ENCODE results near the gene CTNNA3. TPM values are rescaled to one million over a fixed set of nuclear protein-coding genes. Genes with fewer than 3 reads are reported as not detected.

CTNNA3 gene
- total RNA-seq, 1 experiment from 2014 or later = not detected

GRCh38 chr10:67115972-67116371, 580.0 kb downstream of the CTNNA3 start:
- no peak for DNase-seq (ENCODE audit: low read depth)

GRCh38 chr10:67114945-67115344, 581.0 kb downstream of the CTNNA3 start:
- DNase-seq (ENCODE audit: low read depth) = no peak

- no peak for DNase-seq (ENCODE audit: low read depth)
These were observed 583.2 kb downstream of the CTNNA3 start for GRCh38 chr10:67112765-67113164.

GRCh38 chr10:67110286-67110685, 585.7 kb downstream of the CTNNA3 start:
- no peak for DNase-seq (ENCODE audit: low read depth)

GRCh38 chr10:67107670-67108069, 588.3 kb downstream of the CTNNA3 start:
- DNase-seq (ENCODE audit: low read depth) = no peak

- no peak for DNase-seq (ENCODE audit: low read depth)
These were observed 595.0 kb downstream of the CTNNA3 start for GRCh38 chr10:67100951-67101350.

- no peak for DNase-seq (ENCODE audit: low read depth)
These were observed 597.5 kb downstream of the CTNNA3 start for GRCh38 chr10:67098461-67098860.

DNA sequence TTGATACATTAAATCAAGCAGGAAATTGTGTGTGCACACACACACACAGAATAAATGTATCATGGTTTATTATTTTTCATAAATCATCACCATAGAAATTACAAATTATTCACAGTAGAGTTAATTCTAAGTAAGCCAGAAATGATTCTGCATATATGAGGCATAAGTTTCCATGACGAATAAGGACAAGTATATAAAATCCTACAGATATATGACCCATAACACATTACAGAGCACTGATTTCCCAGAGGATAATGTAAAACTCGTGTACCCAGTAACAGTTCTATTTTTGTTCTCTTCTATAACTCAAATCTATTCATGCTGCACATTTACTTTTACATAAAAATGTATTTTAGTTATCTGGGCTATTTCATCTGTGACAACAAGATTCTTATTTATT, 600.5 kb downstream of the CTNNA3 start:
- DNase-seq (ENCODE audit: low read depth) = no peak

DNA sequence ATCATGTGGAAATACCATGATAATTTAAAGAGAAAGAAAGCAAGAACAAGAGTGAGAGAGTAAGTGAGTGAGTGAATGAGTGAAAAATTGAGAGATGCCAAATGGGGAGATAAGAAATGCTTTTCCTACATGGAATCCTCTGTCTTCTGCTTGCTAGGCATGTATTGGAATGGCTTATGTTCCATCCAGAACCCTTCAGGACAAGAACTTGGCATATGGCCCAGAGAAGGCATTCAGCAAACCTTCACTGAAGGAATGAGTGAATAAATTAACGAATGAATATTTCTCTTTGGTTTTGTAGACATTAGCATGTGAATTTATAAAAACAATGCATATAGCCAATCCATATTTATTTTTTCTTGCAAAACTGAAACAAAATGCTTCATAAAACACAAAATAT, 608.0 kb downstream of the CTNNA3 start:
- no peak for DNase-seq (ENCODE audit: low read depth)

DNA sequence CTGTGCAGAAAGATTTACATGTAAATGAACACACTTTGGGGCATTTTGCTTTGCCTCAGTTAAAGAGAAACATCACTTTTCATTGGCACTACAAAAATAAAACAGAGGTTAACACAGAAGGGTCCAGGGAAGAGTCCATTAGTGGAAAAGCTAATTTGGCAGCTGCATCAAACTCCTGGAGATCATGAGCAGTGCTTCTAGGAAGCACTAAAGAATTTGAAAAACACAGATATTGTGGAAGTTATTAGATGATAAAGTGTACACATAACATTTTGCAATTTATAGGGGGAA, 608.9 kb downstream of the CTNNA3 start:
- DNase-seq (ENCODE audit: low read depth) = no peak

DNA sequence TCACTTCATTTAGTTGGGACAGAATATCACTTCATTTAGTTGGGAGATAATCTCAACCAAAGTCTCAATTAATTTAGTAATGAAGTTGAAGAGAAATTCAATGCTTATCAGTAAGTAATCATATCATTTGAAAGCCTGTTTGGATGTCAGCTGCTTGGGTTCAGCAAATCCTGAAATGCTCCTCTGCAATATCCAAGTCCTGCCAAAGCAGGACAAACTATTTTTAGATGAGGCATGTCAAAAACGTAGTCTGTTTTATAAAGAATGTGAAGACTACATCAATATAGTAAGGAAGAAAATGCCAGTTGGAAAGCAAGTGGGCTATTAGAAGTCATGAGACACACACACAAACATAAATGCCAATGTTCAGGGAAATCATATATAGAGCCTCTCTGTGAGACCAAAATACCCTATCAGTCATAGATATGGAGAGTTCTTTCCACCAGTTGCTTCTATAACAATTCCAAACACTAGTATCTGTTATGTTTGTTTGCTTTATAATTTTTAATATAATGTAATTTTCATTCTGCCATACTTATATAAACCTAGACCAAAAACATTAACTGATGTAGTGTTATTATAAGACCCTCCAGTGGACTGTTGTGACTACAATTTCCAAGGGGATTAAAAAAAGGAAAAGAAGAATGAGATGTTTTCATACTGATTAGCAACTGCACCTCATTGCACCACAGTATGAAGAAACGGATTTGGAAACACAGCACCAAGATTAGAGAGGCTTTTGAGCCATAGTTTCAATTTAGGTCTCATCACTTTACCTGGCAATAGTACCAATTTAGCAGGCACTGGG, 609.5 kb downstream of the CTNNA3 start:
- DNase-seq (ENCODE audit: low read depth) = no peak

GRCh38 chr10:67079126-67079525, 616.9 kb downstream of the CTNNA3 start:
- DNase-seq (ENCODE audit: low read depth) = no peak

GRCh38 chr10:67077376-67077775, 618.6 kb downstream of the CTNNA3 start:
- no peak for DNase-seq (ENCODE audit: low read depth)

DNA sequence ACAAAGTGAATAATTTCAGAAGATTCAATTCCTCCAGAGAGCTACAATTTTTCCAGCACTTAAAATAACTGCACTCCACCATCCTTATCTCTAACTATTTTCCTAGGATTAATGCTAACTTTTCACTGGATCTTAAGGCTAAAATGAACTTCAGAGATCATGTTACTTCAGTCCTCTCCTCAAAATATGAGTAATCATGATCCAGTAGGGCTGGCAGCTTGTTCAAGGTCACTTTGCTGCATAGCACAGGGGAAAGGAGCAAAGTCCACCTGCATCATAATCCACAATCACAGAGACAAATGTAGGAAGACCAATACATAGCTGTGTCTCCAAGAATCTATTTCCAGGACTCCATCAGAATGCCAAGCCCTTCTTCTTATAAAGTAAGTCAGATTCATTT, 619.9 kb downstream of the CTNNA3 start:
- DNase-seq (ENCODE audit: low read depth) = no peak

DNA sequence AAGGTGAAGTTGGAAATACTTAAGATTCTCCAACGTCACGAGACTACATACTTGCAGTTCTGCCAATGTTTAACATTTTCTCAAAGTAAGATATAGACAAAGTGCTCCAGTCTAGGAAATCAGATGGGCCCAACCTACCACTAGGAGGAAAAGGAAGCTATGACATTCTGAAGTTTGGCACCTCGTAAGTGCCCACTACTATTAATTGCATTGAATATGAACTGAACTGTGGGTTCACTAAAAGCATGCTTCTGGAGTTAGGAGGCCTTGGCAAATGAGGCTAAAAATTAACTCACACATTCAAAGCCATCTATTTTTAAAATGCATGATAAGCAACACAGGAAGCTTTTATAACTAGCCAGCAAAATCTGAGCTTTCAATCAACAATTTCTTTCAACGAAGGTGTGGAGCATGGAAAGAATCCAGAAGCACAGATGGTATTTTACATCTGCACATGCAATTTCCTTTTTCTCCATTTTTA, 620.5 kb downstream of the CTNNA3 start:
- no peak for DNase-seq (ENCODE audit: low read depth)

DNA sequence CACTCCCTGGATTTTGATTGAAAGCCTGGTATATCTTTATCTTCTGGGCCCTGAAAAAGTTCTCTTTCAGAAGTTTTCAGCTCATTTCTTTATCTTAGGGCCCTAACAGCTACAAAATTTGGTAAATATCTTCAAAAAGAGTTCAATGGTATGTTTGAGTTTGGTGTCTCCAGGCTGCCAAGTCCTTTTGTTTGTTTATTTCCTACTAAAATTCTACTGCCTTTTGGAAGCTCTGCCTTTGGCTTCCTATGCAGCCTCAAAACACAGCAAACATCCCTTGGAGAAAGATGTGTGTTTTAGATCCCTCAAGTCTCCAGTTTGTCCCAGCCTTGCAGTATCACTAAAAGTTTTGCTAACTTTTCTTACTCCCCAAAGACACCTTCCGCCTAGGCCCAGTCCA, 623.3 kb downstream of the CTNNA3 start:
- no peak for DNase-seq (ENCODE audit: low read depth)

- DNase-seq (ENCODE audit: low read depth) = no peak
These were observed 645.6 kb downstream of the CTNNA3 start for GRCh38 chr10:67050415-67050814.

DNA sequence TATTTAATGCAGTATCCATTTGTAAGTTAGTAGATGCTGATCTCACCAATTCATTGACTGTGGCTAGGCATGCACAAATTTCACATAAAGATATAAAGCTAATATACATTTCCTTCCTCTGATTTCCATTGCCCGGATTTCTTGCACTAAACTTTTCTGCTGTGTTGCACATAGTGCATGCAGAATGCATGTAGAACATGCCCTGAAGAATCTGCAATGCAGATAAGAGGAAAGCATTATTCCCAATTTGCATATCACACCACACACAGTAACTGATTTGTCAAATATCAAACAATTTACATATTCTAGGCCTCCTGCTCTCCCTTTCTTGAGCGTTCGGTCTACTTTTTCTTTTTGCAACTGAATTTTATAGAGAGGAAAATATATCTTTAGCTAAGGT, 646.0 kb downstream of the CTNNA3 start:
- DNase-seq (ENCODE audit: low read depth) = no peak

DNA sequence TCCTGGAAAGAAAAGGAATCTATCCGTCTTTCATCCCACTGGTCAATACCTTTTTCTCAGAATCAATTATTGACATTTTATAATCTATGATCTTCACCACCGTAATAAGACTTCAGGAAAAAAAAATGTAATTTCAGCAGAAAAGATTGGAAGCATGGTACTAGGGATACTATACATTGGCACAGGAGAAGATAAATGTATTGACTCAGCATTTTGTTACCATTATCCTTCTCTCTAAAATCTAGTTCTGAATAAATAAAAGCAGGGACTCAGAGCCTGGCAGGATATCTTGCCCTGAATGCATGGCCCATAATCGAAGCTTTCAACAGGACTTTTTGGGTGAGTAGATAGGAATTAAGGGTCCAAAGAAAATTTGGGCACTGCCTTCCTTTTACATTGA, 649.5 kb downstream of the CTNNA3 start:
- DNase-seq (ENCODE audit: low read depth) = no peak

GRCh38 chr10:67045404-67045803, 650.6 kb downstream of the CTNNA3 start:
- DNase-seq (ENCODE audit: low read depth) = no peak

- no peak for DNase-seq (ENCODE audit: low read depth)
These were observed 653.0 kb downstream of the CTNNA3 start for GRCh38 chr10:67043041-67043440.

GRCh38 chr10:67036808-67037207, 659.2 kb downstream of the CTNNA3 start:
- DNase-seq (ENCODE audit: low read depth) = no peak

- no peak for DNase-seq (ENCODE audit: low read depth)
These were observed 662.1 kb downstream of the CTNNA3 start for GRCh38 chr10:67033878-67034277.

DNA sequence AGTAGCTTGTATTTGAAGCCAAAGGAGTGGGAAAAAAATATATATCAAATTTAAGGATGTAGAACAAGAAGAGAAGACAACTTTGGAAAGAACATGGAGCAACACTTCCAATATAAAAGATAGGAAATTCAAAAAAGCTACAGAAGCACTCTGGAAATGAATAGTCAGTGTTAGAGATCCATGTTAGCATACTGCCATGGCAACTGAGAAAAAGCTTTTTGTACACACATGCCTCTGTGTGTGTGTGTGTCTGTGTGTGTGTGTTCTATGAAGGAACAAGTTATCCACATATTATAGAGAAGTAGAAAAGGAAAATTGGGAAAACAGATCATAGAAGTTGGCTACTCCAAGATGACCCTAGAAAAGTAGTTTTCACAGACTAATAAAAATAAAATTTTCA, 673.9 kb downstream of the CTNNA3 start:
- DNase-seq (ENCODE audit: low read depth) = no peak
